Heart left ventricle (tissue), 16 donors: ENCODE data around the gene GTF3C5. TPM values are rescaled to one million over a fixed set of nuclear protein-coding genes. Genes with fewer than 3 reads are reported as not detected.
"Not testable (repeated sequence)": the region's sequence is repeated elsewhere in the genome, so short reads cannot be mapped to it uniquely, and the experiment has no call there.

Source experiments
- ATAC-seq, 4 donors: fragments of 200-7000 bp; cut with Tn5 transposase; one replicate each; pipeline ENCODE4 v1.9.1; 2020 to 2022; ENCODE audit warnings: moderate library complexity in 4 of 4, mild to moderate bottlenecking in 3 of 4, moderate number of reproducible peaks in 1 of 4
- DNase-seq, 5 donors: peaks; one replicate each; pipeline ENCODE4 v3.0.0-alpha.2; 2020
- H3K27ac ChIP-seq, 12 donors: fragments of 200-600 bp; sonication (generic) in 4 of 12; one replicate each; pipeline versions ENCODE4 v1.5.0 to v1.8.0; 2016 to 2022; ENCODE audit warnings: mild to moderate bottlenecking in 2 of 12
- H3K27me3 ChIP-seq, 9 donors: fragments of 200-600 bp; sonication (generic) in 2 of 9; one replicate each; pipeline versions ENCODE4 v1.5.1 to v1.8.0; 2016 to 2022; ENCODE audit warnings: mild to moderate bottlenecking in 3 of 9
- H3K36me3 ChIP-seq, 9 donors: fragments of 200-600 bp; sonication (generic) in 2 of 9; one replicate each; pipeline versions ENCODE4 v1.5.0 to v1.8.0; 2018 to 2022; ENCODE audit warnings: mild to moderate bottlenecking in 2 of 9
- H3K4me1 ChIP-seq, 12 donors: fragments of 200-600 bp; sonication (generic) in 4 of 12; one replicate each; pipeline versions ENCODE4 v1.5.0 to v1.8.0; 2016 to 2022; ENCODE audit warnings: mild to moderate bottlenecking in 3 of 12
- H3K4me3 ChIP-seq, 12 donors: fragments of 200-600 bp; sonication (generic) in 4 of 12; one replicate each; pipeline versions ENCODE4 v1.5.0 to v1.8.0; 2017 to 2022; ENCODE audit warnings: mild to moderate bottlenecking in 9 of 12, moderate library complexity in 4 of 12
- H3K9me3 ChIP-seq, 12 donors: fragments of 200-600 bp; sonication (generic) in 4 of 12; one replicate each; pipeline versions ENCODE4 v1.5.0 to v1.8.0; 2016 to 2022; ENCODE audit warnings: mild to moderate bottlenecking in 1 of 12
- CTCF ChIP-seq, 12 donors: fragments of 200-600 bp; sonication (generic) in 4 of 12; IDR thresholded peaks; one replicate each; pipeline versions ENCODE4 v1.5.0 to v1.8.0; 2018 to 2022; ENCODE audit warnings: antibody characterized with exemption in 12 of 12, mild to moderate bottlenecking in 5 of 12
- POLR2A ChIP-seq, 2 donors: fragments of 450-650 bp; IDR thresholded peaks; one replicate each; pipeline ENCODE4 v1.6.1; 2017; ENCODE audit warnings: antibody characterized with exemption in 2 of 2, mild to moderate bottlenecking in 2 of 2, moderate library complexity in 2 of 2
- WGBS, 4 donors: extraction: QIAGEN DNeasy Blood & Tissue Kit in 2 of 4; methylation state at CpG; one replicate each; pipeline versions ENCODE4 v1.1.5 to v1.1.7; 2013 to 2018; 5-methylcytosine and 5-hydroxymethylcytosine counted together
- intact Hi-C, 10 donors: fragments of 100-400 bp; cut with DNase I; formaldehyde crosslinking; loops; one replicate each; pipeline versions ENCODE4 v1.11.1 to v1.14.2; 2022
- polyA plus RNA-seq, 2 donors: library from polyadenylated mRNA; stranded (reverse); fragments of 200-250 nt; gene quantifications; one replicate each; pipeline ENCODE4 v1.2.3, GENCODE V29; 2013
- total RNA-seq, 9 donors: library from RNA; depleted of rRNA in 2 of 9; stranded (reverse); fragments of >200 nt in 2 of 9; fragmentation: NEBNext Ultra II Directional in 3 of 9; extraction: Animal tissue kit (Norgen Biotek cat#: 25700) in 3 of 9; gene quantifications; one replicate each; pipeline versions ENCODE4 v1.1.0 to v1.2.4, GENCODE V29; 2016 to 2023
- donor health status: ischemic (EF 13 %, LVEDD 7.1; RV severe dilation, severe dysfunction).
- donor health status: healthy with polysubstance abuse.
- donor health status: DM: no; HTN: yes; CAD: no.
- donor health status: DM: no; HTN: no; CAD: no.
- donor health status: ischemic (EF 25% LVEDD 6.9; RV normal size, moderate dysfunction).
- donor health status: ischemic (EF 25% LVEDD 5.7; RV mildly dilated, moderate dysfunction).
- donor health status: healthy.
- donor health status: DM: yes; HTN: yes; CAD: no.
- donor health status: ischemic (EF 35%, LVEDD 5.7; RV mildly dilated, moderate dysfunction).
- donor health status: nonischemic (EF 11% LVEDD 7.7; RV severe dilation, severe dysfunction).
- donor health status: DM: yes; HTN: yes; CAD: no.
- donor health status: PGD.
- donor health status: ischemic (EF 29% LVEDD 5.4; RV normal size, mild dysfunction).
- donor health status: nonischemic (EF 23%, LVEDD 6.1; RV moderate dilation, normal function).

Gene GTF3C5
- total and polyA plus RNA-seq, 11 donors, result 22.9 to 51.7 (median 35.9) TPM

GRCh38 chr9:133032171-133032570 lies 1.4 kb downstream of the GTF3C5 start:
- WGBS, 4 donors, result 91 to 93% (median 92%) methylated on average over 10 of the region's 10 CpGs
- Histone ChIP-seq H3K27me3 (no peaks in the 10 kb centered on the region), H3K27ac (no peak overlapping the region), H3K9me3 (no peaks in the 10 kb centered on the region), H3K4me1 (peaks cover 8 to 37% (median 23%) of the 10 kb centered on the region in 12 donors), H3K4me3 (peak overlapping the region in 5 of 12 donors; percentile 81 to 99 (median 97)), H3K36me3 (peaks cover 0 to 5% (median 0%) of the 10 kb centered on the region in 9 donors)
- intact Hi-C loops, result loop anchor here in 2 of 10 donors (5.0 kb wide), 2 partner anchors 110 to 115 kb away; no protein-coding TSS in a partner anchor
- DNase-seq, result no peak
- TF ChIP-seq CTCF (IDR thresholded peaks at IDR 0.05) (no peak), POLR2A (IDR thresholded peaks at IDR 0.05) (no peak)
- ATAC-seq, result no peak

- WGBS, 4 donors, result 85 to 92% (median 89%) methylated on average over 6 of the region's 6 CpGs
- intact Hi-C loops, result loop anchor here in 1 of 10 donors (5.0 kb wide), 1 partner anchor 67 kb away; no protein-coding TSS in a partner anchor
- H3K4me3 ChIP-seq, result no peak overlapping the region
- DNase-seq (no peak), ATAC-seq (no peak)
- H3K9me3 ChIP-seq, result no peaks in the 10 kb centered on the region
- TF ChIP-seq CTCF (IDR thresholded peaks at IDR 0.05) (no peak), POLR2A (IDR thresholded peaks at IDR 0.05) (no peak)
- H3K4me1 ChIP-seq, result peaks cover 8 to 23% (median 17%) of the 10 kb centered on the region in 12 donors
- no peaks in the 10 kb centered on the region for H3K27me3 ChIP-seq
- H3K27ac ChIP-seq, result no peak overlapping the region
- peaks cover 0 to 5% (median 0%) of the 10 kb centered on the region in 9 donors for H3K36me3 ChIP-seq
Measured at GRCh38 chr9:133035669-133036068, 4.9 kb downstream of the GTF3C5 start.

- no peak overlapping the region for H3K4me3 ChIP-seq
- no peak for ATAC-seq
- DNase-seq, result no peak
- peaks cover 0 to 22% (median 14%) of the 10 kb centered on the region in 9 donors for H3K36me3 ChIP-seq
- TF ChIP-seq CTCF (IDR thresholded peaks at IDR 0.05), result no peak
- TF ChIP-seq POLR2A (IDR thresholded peaks at IDR 0.05), result no peak
- intact Hi-C loops, result loop anchor here in 1 of 10 donors (5.0 kb wide), 1 partner anchor 64 kb away; no protein-coding TSS in a partner anchor
- H3K9me3 ChIP-seq, result no peaks in the 10 kb centered on the region
- H3K27me3 ChIP-seq, result no peaks in the 10 kb centered on the region
- no peak overlapping the region for H3K27ac ChIP-seq
- WGBS, 4 donors, result 93 to 94% (median 94%) methylated on average over 25 of the region's 25 CpGs
- peaks cover 0 to 9% (median under 1%) of the 10 kb centered on the region in 12 donors for H3K4me1 ChIP-seq
Measured at GRCh38 chr9:133037775-133038515, 7.1 kb downstream of the GTF3C5 start.

DNA sequence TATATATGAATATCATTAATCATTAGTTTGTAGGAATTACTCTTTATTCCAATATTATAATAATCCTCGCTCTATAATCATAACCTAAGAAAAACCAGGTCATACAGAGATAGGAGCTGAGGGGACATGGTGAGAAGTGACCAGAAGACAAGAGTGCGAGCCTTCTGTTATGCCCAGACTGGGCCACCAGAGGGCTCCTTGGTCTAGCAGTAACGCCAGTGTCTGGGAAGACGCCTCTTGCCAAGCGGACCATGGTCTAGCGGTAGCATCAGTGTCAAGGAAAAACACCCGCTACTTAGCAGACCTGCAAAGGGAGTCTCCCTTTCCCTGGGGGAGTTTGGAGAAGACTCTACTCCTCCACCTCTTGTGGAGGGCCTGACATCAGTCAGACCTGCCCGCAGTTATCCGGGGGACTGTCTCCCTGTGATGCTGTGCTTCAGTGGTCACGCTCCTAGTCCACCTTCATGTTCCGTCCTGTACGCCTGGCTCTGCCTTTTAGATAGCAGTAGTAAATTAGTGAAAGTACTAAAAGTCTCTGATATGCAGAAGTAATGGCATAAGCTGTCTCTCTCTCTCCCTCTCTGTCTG lies 10.2 kb downstream of the GTF3C5 start:
- not testable (repeated sequence) for H3K4me1 ChIP-seq, ATAC-seq, H3K9me3 ChIP-seq, H3K4me3 ChIP-seq, H3K27me3 ChIP-seq, H3K27ac ChIP-seq
- intact Hi-C loops, result loop anchor here in 4 of 10 donors (5.0 to 10.0 kb wide), 3 partner anchors 61 to 106 kb away; no protein-coding TSS in a partner anchor
- TF ChIP-seq CTCF (IDR thresholded peaks at IDR 0.05), result peak; percentile 40 to 65 (median 50)
- DNase-seq, result peak in 2 of 5 donors; percentile 61 to 67
- 76 to 89% (median 87%) methylated on average over 12 of the region's 12 CpGs for WGBS, 4 donors
- H3K36me3 ChIP-seq, result peaks cover 2 to 48% (median 44%) of the 10 kb centered on the region in 9 donors
